NB4 (cell line): ENCODE results near the gene GEMIN5.

ENCODE experiments used
- CTCF ChIP-seq: IDR thresholded peaks from one replicate; pipeline ENCODE4 v1.5.1; 2012; ENCODE audit warnings: low read depth, low read length
- POLR2A ChIP-seq: IDR thresholded peaks from 2 replicates; pipeline ENCODE4 v1.6.1; 2011; ENCODE audit warnings: mild to moderate bottlenecking; ENCODE audit not compliant: insufficient read length; ENCODE audit errors: extremely low read depth

GRCh38 chr5:154851351-154851750 lies 86.7 kb downstream of the GEMIN5 start:
- TF ChIP-seq CTCF = no peak
- no peak for TF ChIP-seq POLR2A
